ENCODE results near the gene PCIF1. TPM values are rescaled to one million over a fixed set of nuclear protein-coding genes. Genes with fewer than 3 reads are reported as not detected.

Gene PCIF1
- total and polyA plus RNA-seq, 9 of the 15 experiments (the other 6 are each of a cell fraction or from before 2014, with no cell fraction given), result 5.8 to 29.4 (median 11.3) TPM

DNA sequence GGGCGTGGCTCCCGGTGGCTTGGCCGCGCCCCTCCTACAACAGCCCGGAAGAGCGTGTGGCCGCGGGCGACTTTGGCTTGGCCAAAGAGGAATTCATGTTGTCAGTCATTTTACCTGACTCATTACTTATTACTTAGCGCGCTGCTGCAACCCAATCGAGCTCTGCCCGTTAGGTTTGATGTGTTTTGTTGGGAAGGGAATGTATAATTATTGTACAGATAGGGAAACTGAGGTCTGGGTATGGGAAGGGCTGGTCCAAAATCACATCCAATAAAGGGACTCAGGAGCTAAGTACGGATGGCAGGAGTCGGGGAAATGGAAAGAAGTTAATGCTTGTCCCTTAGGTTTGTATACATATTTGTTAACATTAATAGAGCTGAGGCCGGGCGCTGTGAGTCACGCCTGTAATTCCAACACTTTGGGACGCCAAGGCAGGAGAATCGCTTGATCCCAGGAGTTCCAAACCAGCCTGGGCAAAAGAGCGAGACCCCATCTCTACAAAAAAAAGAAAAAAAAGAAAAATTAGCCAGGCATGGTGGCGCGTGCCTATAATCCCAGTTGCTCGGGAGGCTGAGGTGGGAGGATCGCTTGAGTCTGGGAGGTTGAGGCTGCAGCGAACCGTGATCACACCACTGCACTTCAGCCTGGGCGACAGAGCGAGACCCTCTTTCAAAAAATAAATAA is 38.2 kb downstream of the PCIF1 start (continued):
- TF ChIP-seq, protein P1, sequence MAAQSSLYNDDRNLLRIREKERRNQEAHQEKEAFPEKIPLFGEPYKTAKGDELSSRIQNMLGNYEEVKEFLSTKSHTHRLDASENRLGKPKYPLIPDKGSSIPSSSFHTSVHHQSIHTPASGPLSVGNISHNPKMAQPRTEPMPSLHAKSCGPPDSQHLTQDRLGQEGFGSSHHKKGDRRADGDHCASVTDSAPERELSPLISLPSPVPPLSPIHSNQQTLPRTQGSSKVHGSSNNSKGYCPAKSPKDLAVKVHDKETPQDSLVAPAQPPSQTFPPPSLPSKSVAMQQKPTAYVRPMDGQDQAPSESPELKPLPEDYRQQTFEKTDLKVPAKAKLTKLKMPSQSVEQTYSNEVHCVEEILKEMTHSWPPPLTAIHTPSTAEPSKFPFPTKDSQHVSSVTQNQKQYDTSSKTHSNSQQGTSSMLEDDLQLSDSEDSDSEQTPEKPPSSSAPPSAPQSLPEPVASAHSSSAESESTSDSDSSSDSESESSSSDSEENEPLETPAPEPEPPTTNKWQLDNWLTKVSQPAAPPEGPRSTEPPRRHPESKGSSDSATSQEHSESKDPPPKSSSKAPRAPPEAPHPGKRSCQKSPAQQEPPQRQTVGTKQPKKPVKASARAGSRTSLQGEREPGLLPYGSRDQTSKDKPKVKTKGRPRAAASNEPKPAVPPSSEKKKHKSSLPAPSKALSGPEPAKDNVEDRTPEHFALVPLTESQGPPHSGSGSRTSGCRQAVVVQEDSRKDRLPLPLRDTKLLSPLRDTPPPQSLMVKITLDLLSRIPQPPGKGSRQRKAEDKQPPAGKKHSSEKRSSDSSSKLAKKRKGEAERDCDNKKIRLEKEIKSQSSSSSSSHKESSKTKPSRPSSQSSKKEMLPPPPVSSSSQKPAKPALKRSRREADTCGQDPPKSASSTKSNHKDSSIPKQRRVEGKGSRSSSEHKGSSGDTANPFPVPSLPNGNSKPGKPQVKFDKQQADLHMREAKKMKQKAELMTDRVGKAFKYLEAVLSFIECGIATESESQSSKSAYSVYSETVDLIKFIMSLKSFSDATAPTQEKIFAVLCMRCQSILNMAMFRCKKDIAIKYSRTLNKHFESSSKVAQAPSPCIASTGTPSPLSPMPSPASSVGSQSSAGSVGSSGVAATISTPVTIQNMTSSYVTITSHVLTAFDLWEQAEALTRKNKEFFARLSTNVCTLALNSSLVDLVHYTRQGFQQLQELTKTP (IDR thresholded peaks at IDR 0.05; ENCODE audit: low read depth in 1 of 2, partially characterized antibody in 2 of 2), result peak in 1 of 2 experiments; percentile 13
- TF ChIP-seq, protein P2, sequence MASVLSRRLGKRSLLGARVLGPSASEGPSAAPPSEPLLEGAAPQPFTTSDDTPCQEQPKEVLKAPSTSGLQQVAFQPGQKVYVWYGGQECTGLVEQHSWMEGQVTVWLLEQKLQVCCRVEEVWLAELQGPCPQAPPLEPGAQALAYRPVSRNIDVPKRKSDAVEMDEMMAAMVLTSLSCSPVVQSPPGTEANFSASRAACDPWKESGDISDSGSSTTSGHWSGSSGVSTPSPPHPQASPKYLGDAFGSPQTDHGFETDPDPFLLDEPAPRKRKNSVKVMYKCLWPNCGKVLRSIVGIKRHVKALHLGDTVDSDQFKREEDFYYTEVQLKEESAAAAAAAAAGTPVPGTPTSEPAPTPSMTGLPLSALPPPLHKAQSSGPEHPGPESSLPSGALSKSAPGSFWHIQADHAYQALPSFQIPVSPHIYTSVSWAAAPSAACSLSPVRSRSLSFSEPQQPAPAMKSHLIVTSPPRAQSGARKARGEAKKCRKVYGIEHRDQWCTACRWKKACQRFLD (CRISPR knock-in tag; IDR thresholded peaks at IDR 0.05), result peak; percentile 47; the same call in 1 of the 2 replicates
- TF ChIP-seq FOXK1 (CRISPR knock-in tag; IDR thresholded peaks at IDR 0.05; ENCODE audit: borderline replicate concordance), result 0 out of 2 replicates have a peak, but pooled peaks have one; percentile 63
- TF ChIP-seq ZNF561 (CRISPR knock-in tag; conservative IDR thresholded peaks at IDR 0.05), result no peak
- TF ChIP-seq MXI1 (IDR thresholded peaks at IDR 0.05; ENCODE audit: low read depth, low read length), result peak; percentile 55; the same call in 1 of the 2 replicates
- peak; percentile 16 for TF ChIP-seq KHSRP (IDR thresholded peaks at IDR 0.05)
- TF ChIP-seq SMARCA5 (IDR thresholded peaks at IDR 0.05), result peak; percentile 63; the same call in 1 of the 2 replicates
- TF ChIP-seq FOXK2 (conservative IDR thresholded peaks at IDR 0.05 in 1 of 2, IDR thresholded peaks at IDR 0.05 in 1 of 2; ENCODE audit: low read depth in 2 of 2), result peak; percentile 88 to 92
- TF ChIP-seq ZNF766 (CRISPR knock-in tag; conservative IDR thresholded peaks at IDR 0.05), result peak; percentile 12; the same call in 1 of the 2 replicates
- no peak; the same call in 1 of the 2 replicates for TF ChIP-seq NCOR1 (IDR thresholded peaks at IDR 0.05)
- TF ChIP-seq NRF1 (conservative IDR thresholded peaks at IDR 0.05 in 1 of 2, IDR thresholded peaks at IDR 0.05 in 1 of 2), result peak in 1 of 2 experiments; percentile 71
- TF ChIP-seq HMGN3 (IDR thresholded peaks at IDR 0.05; ENCODE audit: borderline replicate concordance, extremely low read depth, insufficient read length, low read depth, low read length), result peak; percentile 50
- TF ChIP-seq POLR2B (IDR thresholded peaks at IDR 0.05; ENCODE audit: low read depth, partially characterized antibody), result peak; percentile 84
- peak; percentile 63; the same call in 1 of the 2 replicates for TF ChIP-seq PHF8 (IDR thresholded peaks at IDR 0.05; ENCODE audit: borderline replicate concordance, low read length)
- TF ChIP-seq, protein P3, sequence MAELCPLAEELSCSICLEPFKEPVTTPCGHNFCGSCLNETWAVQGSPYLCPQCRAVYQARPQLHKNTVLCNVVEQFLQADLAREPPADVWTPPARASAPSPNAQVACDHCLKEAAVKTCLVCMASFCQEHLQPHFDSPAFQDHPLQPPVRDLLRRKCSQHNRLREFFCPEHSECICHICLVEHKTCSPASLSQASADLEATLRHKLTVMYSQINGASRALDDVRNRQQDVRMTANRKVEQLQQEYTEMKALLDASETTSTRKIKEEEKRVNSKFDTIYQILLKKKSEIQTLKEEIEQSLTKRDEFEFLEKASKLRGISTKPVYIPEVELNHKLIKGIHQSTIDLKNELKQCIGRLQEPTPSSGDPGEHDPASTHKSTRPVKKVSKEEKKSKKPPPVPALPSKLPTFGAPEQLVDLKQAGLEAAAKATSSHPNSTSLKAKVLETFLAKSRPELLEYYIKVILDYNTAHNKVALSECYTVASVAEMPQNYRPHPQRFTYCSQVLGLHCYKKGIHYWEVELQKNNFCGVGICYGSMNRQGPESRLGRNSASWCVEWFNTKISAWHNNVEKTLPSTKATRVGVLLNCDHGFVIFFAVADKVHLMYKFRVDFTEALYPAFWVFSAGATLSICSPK (IDR thresholded peaks at IDR 0.05; ENCODE audit: borderline replicate concordance), result 0 out of 2 replicates have a peak, but pooled peaks have one; percentile 42
- peak; percentile 86 for TF ChIP-seq MAFG (tag; conservative IDR thresholded peaks at IDR 0.05)
- TF ChIP-seq, protein P4, sequence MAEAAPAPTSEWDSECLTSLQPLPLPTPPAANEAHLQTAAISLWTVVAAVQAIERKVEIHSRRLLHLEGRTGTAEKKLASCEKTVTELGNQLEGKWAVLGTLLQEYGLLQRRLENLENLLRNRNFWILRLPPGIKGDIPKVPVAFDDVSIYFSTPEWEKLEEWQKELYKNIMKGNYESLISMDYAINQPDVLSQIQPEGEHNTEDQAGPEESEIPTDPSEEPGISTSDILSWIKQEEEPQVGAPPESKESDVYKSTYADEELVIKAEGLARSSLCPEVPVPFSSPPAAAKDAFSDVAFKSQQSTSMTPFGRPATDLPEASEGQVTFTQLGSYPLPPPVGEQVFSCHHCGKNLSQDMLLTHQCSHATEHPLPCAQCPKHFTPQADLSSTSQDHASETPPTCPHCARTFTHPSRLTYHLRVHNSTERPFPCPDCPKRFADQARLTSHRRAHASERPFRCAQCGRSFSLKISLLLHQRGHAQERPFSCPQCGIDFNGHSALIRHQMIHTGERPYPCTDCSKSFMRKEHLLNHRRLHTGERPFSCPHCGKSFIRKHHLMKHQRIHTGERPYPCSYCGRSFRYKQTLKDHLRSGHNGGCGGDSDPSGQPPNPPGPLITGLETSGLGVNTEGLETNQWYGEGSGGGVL (CRISPR knock-in tag; IDR thresholded peaks at IDR 0.05), result no peak

Measured in K562 (cell line).